ENCODE measurements around the gene CST1.

Gene CST1

DNA sequence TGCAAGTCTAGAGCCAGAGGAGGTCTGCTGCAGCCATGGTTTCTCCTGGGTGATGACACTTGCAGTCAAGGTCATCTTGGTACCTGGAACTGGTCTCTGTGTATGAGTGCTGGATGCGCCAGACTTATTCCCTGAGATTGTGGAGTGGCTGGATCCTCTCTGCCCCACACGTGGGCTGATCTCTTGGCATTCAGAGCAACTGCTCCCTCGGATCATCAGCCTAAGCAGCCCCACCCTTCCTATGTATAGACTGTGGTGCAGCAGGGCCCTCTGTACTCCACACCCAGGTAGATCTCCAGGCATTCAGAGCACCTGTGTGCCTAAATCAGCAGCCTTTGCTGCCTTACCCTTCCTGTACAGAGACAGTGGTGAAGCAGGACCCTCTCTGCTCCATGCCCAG, 49.8 kb downstream of the CST1 start:
- no peak for DNase-seq

DNA sequence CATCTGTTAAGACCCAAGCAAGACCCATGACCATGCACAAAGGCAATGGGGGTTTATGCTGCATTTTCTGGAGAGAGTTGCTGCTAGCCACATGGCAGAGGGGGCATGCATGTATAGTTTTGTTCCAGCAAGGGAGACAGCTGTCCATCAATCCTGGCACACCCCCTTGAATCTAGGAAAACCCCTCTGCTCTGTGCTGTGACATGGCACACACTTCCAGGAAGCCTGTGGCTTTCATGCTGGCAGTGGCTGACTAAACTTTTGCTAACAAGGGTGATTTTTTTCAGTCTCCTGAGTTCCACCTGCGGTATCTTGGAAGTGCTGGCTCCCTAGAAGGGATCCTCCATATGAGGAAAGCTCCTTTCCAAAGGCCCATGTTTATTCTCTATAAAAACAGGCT, 52.8 kb downstream of the CST1 start:
- no peak for DNase-seq

Data from NCI-H1436 treated with DMSO at 0.1 percent for 48 hours (cell line).